Activated CD8-positive, alpha-beta memory T cell treated with anti-CD3 and anti-CD28 coated beads, Interleukin-2, amount 50 U/mL, for 24 hours (primary cell): ENCODE measurements around the gene ASCC2.
"Not testable (repeated sequence)": the region's sequence is repeated elsewhere in the genome, so short reads cannot be mapped to it uniquely, and the experiment has no call there.

ENCODE experiments used
- DNase-seq: peaks from one replicate; pipeline ENCODE4 v3.0.0-alpha.2; 2020; ENCODE audit errors: extremely low read depth

The ASCC2 gene

GRCh38 chr22:29755889-29756288 is 82.2 kb downstream of the ASCC2 start:
- no peak for DNase-seq

GRCh38 chr22:29754658-29755395 is 83.2 kb downstream of the ASCC2 start:
- DNase-seq: not testable (repeated sequence)

GRCh38 chr22:29753808-29754657 is 84.0 kb downstream of the ASCC2 start:
- no peak for DNase-seq

GRCh38 chr22:29751669-29752068 is 86.4 kb downstream of the ASCC2 start:
- no peak for DNase-seq

GRCh38 chr22:29750559-29751538 is 87.2 kb downstream of the ASCC2 start:
- DNase-seq: no peak

- DNase-seq: no peak
These were observed 88.0 kb downstream of the ASCC2 start for GRCh38 chr22:29750029-29750428.

GRCh38 chr22:29748248-29748893 is 89.7 kb downstream of the ASCC2 start:
- no peak for DNase-seq

- no peak for DNase-seq
These were observed 90.2 kb downstream of the ASCC2 start for GRCh38 chr22:29747832-29748231.

GRCh38 chr22:29744902-29745301 is 93.2 kb downstream of the ASCC2 start:
- DNase-seq: no peak

GRCh38 chr22:29742326-29742725 is 95.7 kb downstream of the ASCC2 start:
- no peak for DNase-seq

GRCh38 chr22:29741926-29742325 is 96.1 kb downstream of the ASCC2 start:
- no peak for DNase-seq

- DNase-seq: no peak
These were observed 97.9 kb downstream of the ASCC2 start for GRCh38 chr22:29740216-29740615.

- no peak for DNase-seq
These were observed 98.7 kb downstream of the ASCC2 start for GRCh38 chr22:29739346-29739875.
